Measurements from ENCODE around the gene MAD1L1.

MAD1L1 gene

GRCh38 chr7:1809601-1810258 is 423.0 kb downstream of the MAD1L1 start:
- H3K4me3 Mint-ChIP-seq, result no peak overlapping the region
- no peak for DNase-seq
- peaks cover 4% of the 10 kb centered on the region for H3K9me3 Mint-ChIP-seq
- H3K36me3 Mint-ChIP-seq (ENCODE audit: low read depth), result no peaks in the 10 kb centered on the region
- TF ChIP-seq, protein P1, sequence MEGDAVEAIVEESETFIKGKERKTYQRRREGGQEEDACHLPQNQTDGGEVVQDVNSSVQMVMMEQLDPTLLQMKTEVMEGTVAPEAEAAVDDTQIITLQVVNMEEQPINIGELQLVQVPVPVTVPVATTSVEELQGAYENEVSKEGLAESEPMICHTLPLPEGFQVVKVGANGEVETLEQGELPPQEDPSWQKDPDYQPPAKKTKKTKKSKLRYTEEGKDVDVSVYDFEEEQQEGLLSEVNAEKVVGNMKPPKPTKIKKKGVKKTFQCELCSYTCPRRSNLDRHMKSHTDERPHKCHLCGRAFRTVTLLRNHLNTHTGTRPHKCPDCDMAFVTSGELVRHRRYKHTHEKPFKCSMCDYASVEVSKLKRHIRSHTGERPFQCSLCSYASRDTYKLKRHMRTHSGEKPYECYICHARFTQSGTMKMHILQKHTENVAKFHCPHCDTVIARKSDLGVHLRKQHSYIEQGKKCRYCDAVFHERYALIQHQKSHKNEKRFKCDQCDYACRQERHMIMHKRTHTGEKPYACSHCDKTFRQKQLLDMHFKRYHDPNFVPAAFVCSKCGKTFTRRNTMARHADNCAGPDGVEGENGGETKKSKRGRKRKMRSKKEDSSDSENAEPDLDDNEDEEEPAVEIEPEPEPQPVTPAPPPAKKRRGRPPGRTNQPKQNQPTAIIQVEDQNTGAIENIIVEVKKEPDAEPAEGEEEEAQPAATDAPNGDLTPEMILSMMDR (IDR thresholded peaks at IDR 0.05), result no peak
- peaks cover 18% of the 10 kb centered on the region for H3K4me1 Mint-ChIP-seq
- H3K27ac Mint-ChIP-seq, result no peak overlapping the region
- peaks cover 9% of the 10 kb centered on the region for H3K27me3 Mint-ChIP-seq (ENCODE audit: low read depth, poor library complexity)

GRCh38 chr7:1809070-1809469 is 423.7 kb downstream of the MAD1L1 start:
- H3K4me1 Mint-ChIP-seq, result peaks cover 22% of the 10 kb centered on the region
- no peak for DNase-seq
- no peaks in the 10 kb centered on the region for H3K36me3 Mint-ChIP-seq (ENCODE audit: low read depth)
- H3K27me3 Mint-ChIP-seq (ENCODE audit: low read depth, poor library complexity), result peaks cover 9% of the 10 kb centered on the region
- TF ChIP-seq, protein P1 (IDR thresholded peaks at IDR 0.05), result no peak
- H3K27ac Mint-ChIP-seq, result no peak overlapping the region
- no peak overlapping the region for H3K4me3 Mint-ChIP-seq
- peaks cover 8% of the 10 kb centered on the region for H3K9me3 Mint-ChIP-seq

GRCh38 chr7:1807821-1808600 is 424.7 kb downstream of the MAD1L1 start:
- peaks cover 5% of the 10 kb centered on the region for H3K36me3 Mint-ChIP-seq (ENCODE audit: low read depth)

GRCh38 chr7:1806354-1806753 is 426.4 kb downstream of the MAD1L1 start:
- TF ChIP-seq, protein P1 (IDR thresholded peaks at IDR 0.05), result no peak
- H3K4me3 Mint-ChIP-seq, result no peak overlapping the region
- H3K36me3 Mint-ChIP-seq (ENCODE audit: low read depth), result peaks cover 13% of the 10 kb centered on the region
- H3K9me3 Mint-ChIP-seq, result peaks cover 34% of the 10 kb centered on the region
- no peak overlapping the region for H3K27ac Mint-ChIP-seq
- DNase-seq, result no peak
- peaks cover 19% of the 10 kb centered on the region for H3K4me1 Mint-ChIP-seq
- H3K27me3 Mint-ChIP-seq (ENCODE audit: low read depth, poor library complexity), result peaks cover 13% of the 10 kb centered on the region

More at GRCh38 chr7:1807821-1808600, 424.7 kb downstream of the MAD1L1 start:
- H3K4me1 Mint-ChIP-seq, result peaks cover 30% of the 10 kb centered on the region
- no peak overlapping the region for H3K4me3 Mint-ChIP-seq
- TF ChIP-seq, protein P1 (IDR thresholded peaks at IDR 0.05), result no peak
- peaks cover 18% of the 10 kb centered on the region for H3K9me3 Mint-ChIP-seq
- no peak for DNase-seq
- H3K27ac Mint-ChIP-seq, result no peak overlapping the region
- peaks cover 13% of the 10 kb centered on the region for H3K27me3 Mint-ChIP-seq (ENCODE audit: low read depth, poor library complexity)

DNA sequence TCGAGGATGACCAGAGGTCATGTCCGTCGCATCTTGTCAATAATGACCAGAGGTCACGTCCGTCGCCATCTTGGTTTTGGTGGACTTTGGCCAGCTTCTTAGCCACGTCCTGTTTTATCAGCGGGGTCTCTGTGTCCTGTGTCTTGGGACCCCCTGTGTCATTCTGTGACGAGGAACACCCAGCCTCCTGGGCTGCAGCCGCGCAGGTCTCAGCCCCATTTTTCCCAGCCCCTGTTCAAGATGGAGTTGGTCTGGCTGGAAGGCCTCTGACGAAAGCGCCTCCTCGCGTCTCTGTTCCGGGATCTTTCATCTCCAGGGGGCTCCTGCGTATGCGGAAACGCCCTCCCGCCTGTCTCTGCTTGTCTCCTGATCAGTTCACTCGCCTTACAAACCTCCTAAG is 428.4 kb downstream of the MAD1L1 start:
- no peak overlapping the region for H3K4me3 Mint-ChIP-seq
- DNase-seq, result no peak
- peaks cover 54% of the 10 kb centered on the region for H3K9me3 Mint-ChIP-seq
- no peak overlapping the region for H3K27ac Mint-ChIP-seq
- peaks cover 13% of the 10 kb centered on the region for H3K36me3 Mint-ChIP-seq (ENCODE audit: low read depth)
- TF ChIP-seq, protein P1 (IDR thresholded peaks at IDR 0.05), result no peak
- H3K27me3 Mint-ChIP-seq (ENCODE audit: low read depth, poor library complexity), result peaks cover 20% of the 10 kb centered on the region
- peaks cover 20% of the 10 kb centered on the region for H3K4me1 Mint-ChIP-seq

Data from nephron progenitor cell (in vitro differentiated cells).